Peyer's patch (tissue), 4 donors: ENCODE results near the gene AMBP.

Experiments
- CTCF ChIP-seq, 6 experiments: fragments of 450-650 bp in 4 of 6; fragments of 200-600 bp in 2 of 6; sonication (generic) in 1 of 6; IDR thresholded peaks; one replicate each; pipeline ENCODE4 v1.5.1; 2017 to 2019; ENCODE audit warnings: antibody characterized with exemption in 6 of 6, mild to moderate bottlenecking in 3 of 6, moderate library complexity in 1 of 6
- POLR2A ChIP-seq, 2 donors: fragments of 450-650 bp; IDR thresholded peaks; one replicate each; pipeline ENCODE4 v1.5.1; 2017; ENCODE audit warnings: antibody characterized with exemption in 2 of 2, mild to moderate bottlenecking in 2 of 2, moderate library complexity in 2 of 2

GRCh38 chr9:114077162-114077837 lies 800 bp downstream of the AMBP start:
- no peak for TF ChIP-seq CTCF (IDR thresholded peaks at IDR 0.05)
- no peak for TF ChIP-seq POLR2A (IDR thresholded peaks at IDR 0.05)
